HepG2 (cell line): ENCODE data around the gene CHID1. TPM values are rescaled to one million over a fixed set of nuclear protein-coding genes. Genes with fewer than 3 reads are reported as not detected.

Source experiments
- ATF6 ChIP-seq: sonication (generic); formaldehyde crosslinking; conservative IDR thresholded peaks from 2 replicates; pipeline ENCODE4 v1.4.0; 2020; ENCODE audit warnings: missing genetic modification reagents
- CSRNP1 ChIP-seq: sonication (generic); formaldehyde crosslinking; IDR thresholded peaks from 2 replicates; pipeline ENCODE4 v1.8.1; 2023; ENCODE audit warnings: mild to moderate bottlenecking, missing genetic modification reagents
- EZH2 ChIP-seq: conservative IDR thresholded peaks from 2 replicates; pipeline ENCODE4 v1.6.1; 2012; ENCODE audit warnings: mild to moderate bottlenecking, low read depth, low read length, moderate library complexity
- FOXA3 ChIP-seq: IDR thresholded peaks from 2 replicates; pipeline ENCODE4 v1.6.1; 2016; ENCODE audit warnings: missing genetic modification reagents, missing compliant biosample characterization
- KDM3A ChIP-seq: IDR thresholded peaks from 2 replicates; pipeline ENCODE4 v1.6.1; 2018; ENCODE audit warnings: low read depth, missing compliant biosample characterization
- KDM5A ChIP-seq: fragments of 200-600 bp; sonication (generic); IDR thresholded peaks from 2 replicates; pipeline ENCODE4 v1.7.0; 2018; ENCODE audit warnings: antibody characterized with exemption, mild to moderate bottlenecking, low read length, borderline replicate concordance
- MEF2D ChIP-seq: sonication (generic); formaldehyde crosslinking; IDR thresholded peaks from 2 replicates; pipeline ENCODE4 v1.5.1; 2020; ENCODE audit warnings: mild to moderate bottlenecking, missing genetic modification reagents
- NKX3-1 ChIP-seq: sonication (generic); formaldehyde crosslinking; IDR thresholded peaks from 2 replicates; pipeline ENCODE4 v1.5.0; 2020; ENCODE audit warnings: missing genetic modification reagents
- SKI ChIP-seq: fragments of 450-650 bp; IDR thresholded peaks from one replicate; pipeline ENCODE4 v1.6.1; 2018; ENCODE audit warnings: mild to moderate bottlenecking; ENCODE audit not compliant: partially characterized antibody
- YY1 ChIP-seq: IDR thresholded peaks from 2 replicates; pipeline ENCODE4 v1.6.1; 2011; ENCODE audit warnings: low read length, low read depth, moderate library complexity, mild to moderate bottlenecking; ENCODE audit not compliant: insufficient read depth, insufficient replicate concordance
- ZBED4 ChIP-seq: sonication (generic); formaldehyde crosslinking; IDR thresholded peaks from 2 replicates; pipeline ENCODE4 v1.4.0; 2020; ENCODE audit warnings: missing genetic modification reagents, borderline replicate concordance
- ZFP36L1 ChIP-seq: sonication (generic); formaldehyde crosslinking; IDR thresholded peaks from 2 replicates; pipeline ENCODE4 v1.8.0; 2022; ENCODE audit warnings: mild to moderate bottlenecking, missing genetic modification reagents, moderate library complexity
- ZNF224 ChIP-seq: sonication (generic); formaldehyde crosslinking; IDR thresholded peaks from 2 replicates; pipeline ENCODE4 v1.5.0; 2020; ENCODE audit warnings: mild to moderate bottlenecking, missing genetic modification reagents
- ZNF513 ChIP-seq: sonication (generic); formaldehyde crosslinking; conservative IDR thresholded peaks from 2 replicates; pipeline ENCODE4 v1.5.0; 2020; ENCODE audit warnings: missing genetic modification reagents
- ZNF552 ChIP-seq: sonication (generic); formaldehyde crosslinking; IDR thresholded peaks from 2 replicates; pipeline ENCODE4 v1.9.0; 2022; ENCODE audit warnings: missing genetic modification reagents, mild to moderate bottlenecking, borderline replicate concordance
- ZNF562 ChIP-seq: sonication (generic); formaldehyde crosslinking; IDR thresholded peaks from 2 replicates; pipeline ENCODE4 v1.8.0; 2022; ENCODE audit warnings: missing genetic modification reagents, borderline replicate concordance
- ZNF597 ChIP-seq: sonication (generic); formaldehyde crosslinking; IDR thresholded peaks from 2 replicates; pipeline ENCODE4 v1.5.0; 2020; ENCODE audit warnings: missing genetic modification reagents
- ZNF761 ChIP-seq: sonication (generic); formaldehyde crosslinking; conservative IDR thresholded peaks from 2 replicates; pipeline ENCODE4 v1.4.0; 2020; ENCODE audit warnings: mild to moderate bottlenecking, missing genetic modification reagents
- polyA plus RNA-seq, 8 experiments: library from polyadenylated mRNA; depleted of rRNA in 3 of 8; stranded (reverse) in 7 of 8; unstranded in 1 of 8; fragments of >200 nt; fragmentation: Illumina TruSeq in 4 of 8; extraction: Trizol in 4 of 8; gene quantifications; 2 replicates each; pipeline versions ENCODE4 v1.2.1 to v1.2.3, GENCODE V29; 2011 to 2016; ENCODE audit warnings: low read depth in 4 of 8, missing spikeins in 1 of 8, mixed read lengths in 1 of 8; ENCODE audit not compliant: insufficient read depth in 1 of 8
- total RNA-seq, 5 experiments: library from RNA; depleted of rRNA; stranded (reverse); fragments of >200 nt; fragmentation: Illumina TruSeq; extraction: Trizol; gene quantifications; 2 replicates each; pipeline ENCODE4 v1.2.3, GENCODE V29; 2016; ENCODE audit warnings: low read depth in 1 of 5

The CHID1 gene
- total and polyA plus RNA-seq, 2 of the 13 experiments (the other 11 are each of a cell fraction or from before 2014, with no cell fraction given): 65.1 to 93.6 TPM

- TF ChIP-seq ZNF513 (no peak), NKX3-1 (no peak), ATF6 (CRISPR knock-in tag) (no peak), YY1 (peak; percentile 32), ZNF597 (no peak), KDM5A (no peak), ZNF552 (peak; percentile 45; the same call in 1 of the 2 replicates), ZNF761 (no peak), KDM3A (CRISPR knock-in tag) (no peak), ZNF562 (CRISPR knock-in tag) (no peak), ZBED4 (CRISPR knock-in tag) (0 out of 2 replicates have a peak, but pooled peaks have one; percentile 32), CSRNP1 (CRISPR knock-in tag) (peak; percentile 33; the same call in 1 of the 2 replicates), ZFP36L1 (CRISPR knock-in tag) (no peak), EZH2 (no peak), ZNF224 (0 out of 2 replicates have a peak, but pooled peaks have one; percentile 29), MEF2D (CRISPR knock-in tag) (0 out of 2 replicates have a peak, but pooled peaks have one; percentile 34), FOXA3 (CRISPR knock-in tag) (peak; percentile 75), SKI (peak; percentile 33)
Observed at GRCh38 chr11:838441-839279, 72.0 kb downstream of the CHID1 start (continued).
